Mesenchymal stem cell (in vitro differentiated cells and primary cell): ENCODE results near the gene NAPA.

Experiments used
- DNase-seq: peaks from one replicate; pipeline ENCODE4 v3.0.0-alpha.2; 2013
- H2AFZ ChIP-seq: one replicate; pipeline ENCODE4 v1.6.1; 2013; ENCODE audit warnings: low read depth, mild to moderate bottlenecking, control low read depth, inconsistent platforms, low read length, moderate library complexity
- H2AK5ac ChIP-seq: 2 replicates; pipeline ENCODE4 v1.6.1; 2013; ENCODE audit warnings: low read length, moderate library complexity, mild to moderate bottlenecking, inconsistent platforms; ENCODE audit not compliant: severe bottlenecking
- H2BK120ac ChIP-seq: one replicate; pipeline ENCODE4 v1.6.1; 2013; ENCODE audit warnings: low read depth, mild to moderate bottlenecking, inconsistent platforms, low read length, moderate library complexity
- H2BK12ac ChIP-seq, 2 experiments: one replicate each; pipeline ENCODE4 v1.6.1; 2013; ENCODE audit warnings: inconsistent platforms in 2 of 2, low read length in 2 of 2, mild to moderate bottlenecking in 2 of 2, moderate library complexity in 2 of 2, control low read depth in 1 of 2
- H2BK15ac ChIP-seq: one replicate; pipeline ENCODE4 v1.6.1; 2013; ENCODE audit warnings: mild to moderate bottlenecking, low read depth, inconsistent platforms; ENCODE audit not compliant: poor library complexity, severe bottlenecking
- H2BK5ac ChIP-seq: 2 replicates; pipeline ENCODE4 v1.6.1; 2013; ENCODE audit warnings: low read depth, mild to moderate bottlenecking, low read length, control low read depth, inconsistent platforms; ENCODE audit not compliant: poor library complexity, severe bottlenecking
- H3K14ac ChIP-seq, 2 experiments: one replicate each; pipeline ENCODE4 v1.6.1; 2013; ENCODE audit warnings: inconsistent platforms in 2 of 2, low read length in 2 of 2, control low read depth in 1 of 2, mild to moderate bottlenecking in 1 of 2, moderate library complexity in 1 of 2
- H3K18ac ChIP-seq, 2 experiments: one replicate each; pipeline ENCODE4 v1.6.1; 2013; ENCODE audit warnings: inconsistent platforms in 2 of 2, low read length in 2 of 2, control low read depth in 1 of 2, low read depth in 1 of 2, mild to moderate bottlenecking in 1 of 2
- H3K23ac ChIP-seq, 2 experiments: one replicate each; pipeline ENCODE4 v1.6.1; 2013; ENCODE audit warnings: inconsistent platforms in 2 of 2, low read length in 2 of 2, mild to moderate bottlenecking in 2 of 2, moderate library complexity in 2 of 2, control low read depth in 1 of 2
- H3K27ac ChIP-seq: 2 replicates; pipeline ENCODE4 v1.5.1; 2013; ENCODE audit warnings: mild to moderate bottlenecking, moderate library complexity, low read length, control low read depth, inconsistent platforms; ENCODE audit not compliant: poor library complexity, severe bottlenecking
- H3K27me3 ChIP-seq, 2 experiments: 2 replicates each; pipeline versions ENCODE4 v1.6.1 to v1.7.0; 2013; ENCODE audit warnings: low read length in 2 of 2, mild to moderate bottlenecking in 2 of 2, moderate library complexity in 2 of 2, control low read depth in 1 of 2, inconsistent platforms in 1 of 2; ENCODE audit not compliant: control insufficient read depth in 1 of 2, insufficient read depth in 1 of 2
- H3K36me3 ChIP-seq, 2 experiments: 2 replicates each; pipeline versions ENCODE4 v1.6.1 to v1.7.0; 2013; ENCODE audit warnings: low read length in 2 of 2, control low read depth in 1 of 2, inconsistent platforms in 1 of 2, low read depth in 1 of 2, mild to moderate bottlenecking in 1 of 2; ENCODE audit not compliant: insufficient read depth in 2 of 2, control insufficient read depth in 1 of 2
- H3K4ac ChIP-seq, 2 experiments: one replicate each; pipeline ENCODE4 v1.6.1; 2013; ENCODE audit warnings: inconsistent platforms in 2 of 2, low read length in 2 of 2, mild to moderate bottlenecking in 2 of 2, moderate library complexity in 2 of 2, control low read depth in 1 of 2, low read depth in 1 of 2
- H3K4me1 ChIP-seq: 2 replicates; pipeline ENCODE4 v1.6.1; 2013; ENCODE audit warnings: low read depth, low read length, control low read depth; ENCODE audit not compliant: control insufficient read depth, insufficient read depth
- H3K4me2 ChIP-seq: 2 replicates; pipeline ENCODE4 v1.6.1; 2013; ENCODE audit warnings: low read length, mild to moderate bottlenecking, inconsistent platforms; ENCODE audit not compliant: poor library complexity, severe bottlenecking
- H3K4me3 ChIP-seq, 2 experiments: 2 replicates each; pipeline versions ENCODE4 v1.5.1 to v1.7.0; 2013; ENCODE audit warnings: low read length in 2 of 2, mild to moderate bottlenecking in 2 of 2, control low read depth in 1 of 2, low read depth in 1 of 2; ENCODE audit not compliant: insufficient read depth in 1 of 2
- H3K79me1 ChIP-seq: replicated peaks from 2 replicates; pipeline ENCODE4 v1.6.1; 2013; ENCODE audit warnings: mild to moderate bottlenecking, control low read depth, low read length, inconsistent platforms; ENCODE audit not compliant: poor library complexity, severe bottlenecking
- H3K9ac ChIP-seq: 2 replicates; pipeline ENCODE4 v1.7.0; 2013; ENCODE audit warnings: mild to moderate bottlenecking, low read length, moderate library complexity
- H3K9me3 ChIP-seq: 2 replicates; pipeline ENCODE4 v1.7.0; 2013; ENCODE audit warnings: mild to moderate bottlenecking, low read length; ENCODE audit not compliant: control insufficient read depth
- H4K8ac ChIP-seq: one replicate; pipeline ENCODE4 v1.6.1; 2013; ENCODE audit warnings: inconsistent platforms, mild to moderate bottlenecking, low read length, moderate library complexity
- H4K91ac ChIP-seq: one replicate; pipeline ENCODE4 v1.6.1; 2013; ENCODE audit warnings: mild to moderate bottlenecking, low read length, inconsistent platforms
- WGBS: methylation state at CpG from one replicate; pipeline ENCODE4 v1.1.7; 2013; ENCODE audit warnings: mixed read lengths; 5-methylcytosine and 5-hydroxymethylcytosine counted together

NAPA gene

GRCh38 chr19:47512183-47512947 lies 2.5 kb downstream of the NAPA start:
- Histone ChIP-seq H2AK5ac (peak overlapping the region; percentile 62), H3K36me3 (peaks cover 11 to 13% of the 10 kb centered on the region in 2 experiments), H3K27ac (peak overlapping the region; percentile 53), H3K4ac (no peak overlapping the region), H3K9me3 (no peaks in the 10 kb centered on the region), H3K27me3 (no peaks in the 10 kb centered on the region), H3K18ac (no peak overlapping the region), H2BK15ac (peak overlapping the region; percentile 20), H4K8ac (no peak overlapping the region), H3K4me3 (peak overlapping the region; percentile 20 to 100), H2AFZ (no peak overlapping the region), H2BK120ac (no peak overlapping the region), H3K79me1 (peaks cover 20% of the 10 kb centered on the region), H2BK5ac (no peak overlapping the region), H3K4me1 (peaks cover 31% of the 10 kb centered on the region), H2BK12ac (no peak overlapping the region), H3K23ac (no peak overlapping the region), H3K9ac (peak overlapping the region; percentile 99), H4K91ac (no peak overlapping the region), H3K4me2 (peak overlapping the region; percentile 67), H3K14ac (no peak overlapping the region)
- 84% methylated on average over 11 of the region's 11 CpGs for WGBS
- peak; percentile 33 for DNase-seq

DNA sequence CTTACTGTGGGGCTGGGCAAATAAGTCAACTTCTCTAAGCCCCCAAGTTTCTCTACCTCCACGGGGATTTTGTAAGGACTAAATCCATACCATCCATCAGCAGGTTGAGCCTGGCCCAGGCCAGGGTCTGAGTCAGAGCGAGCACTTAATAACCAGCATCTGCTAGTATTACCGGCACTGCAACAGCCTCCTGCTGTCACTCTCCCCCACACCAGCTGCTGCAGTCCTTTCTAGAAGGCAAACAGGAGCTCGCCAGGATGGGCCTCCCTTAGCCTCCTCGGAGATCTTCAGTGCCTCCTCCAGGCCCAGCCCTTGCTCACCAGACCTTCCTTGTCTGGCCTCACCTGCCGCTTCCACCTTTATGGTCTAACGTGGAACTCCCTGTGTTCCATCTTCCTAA lies 3.2 kb downstream of the NAPA start:
- Histone ChIP-seq H3K4me3 (peak overlapping the region in 1 of 2 experiments; percentile 100), H3K14ac (no peak overlapping the region), H2BK120ac (no peak overlapping the region), H3K36me3 (peaks cover 13 to 19% of the 10 kb centered on the region in 2 experiments), H2BK15ac (no peak overlapping the region), H3K23ac (no peak overlapping the region), H3K9ac (peak overlapping the region; percentile 99), H4K8ac (no peak overlapping the region), H3K9me3 (no peaks in the 10 kb centered on the region), H3K27me3 (no peaks in the 10 kb centered on the region), H3K4me2 (no peak overlapping the region), H2BK5ac (no peak overlapping the region), H4K91ac (no peak overlapping the region), H2AK5ac (peak overlapping the region; percentile 62), H3K4ac (no peak overlapping the region), H3K27ac (no peak overlapping the region), H3K4me1 (peaks cover 36% of the 10 kb centered on the region), H2BK12ac (no peak overlapping the region), H3K79me1 (peaks cover 27% of the 10 kb centered on the region), H2AFZ (no peak overlapping the region), H3K18ac (no peak overlapping the region)
- DNase-seq: peak; percentile 33
- WGBS: 84% methylated on average over 7 of the region's 7 CpGs

GRCh38 chr19:47511128-47511517 lies 3.7 kb downstream of the NAPA start:
- no peak for DNase-seq
- no peak overlapping the region for H2BK15ac ChIP-seq
- peak overlapping the region in 1 of 2 experiments; percentile 100 for H3K4me3 ChIP-seq
- H3K27ac ChIP-seq: no peak overlapping the region
- no peak overlapping the region for H4K91ac ChIP-seq
- peaks cover 36% of the 10 kb centered on the region for H3K4me1 ChIP-seq
- no peak overlapping the region for H2AK5ac ChIP-seq
- H3K9me3 ChIP-seq: no peaks in the 10 kb centered on the region
- no peak overlapping the region for H2BK5ac ChIP-seq
- H3K18ac ChIP-seq: no peak overlapping the region
- no peak overlapping the region for H2BK120ac ChIP-seq
- no peak overlapping the region for H3K4ac ChIP-seq
- no peaks in the 10 kb centered on the region for H3K27me3 ChIP-seq
- 82% methylated on average over 4 of the region's 6 CpGs for WGBS
- H4K8ac ChIP-seq: no peak overlapping the region
- no peak overlapping the region for H2AFZ ChIP-seq
- no peak overlapping the region for H2BK12ac ChIP-seq
- peak overlapping the region; percentile 99 for H3K9ac ChIP-seq
- no peak overlapping the region for H3K4me2 ChIP-seq
- H3K23ac ChIP-seq: no peak overlapping the region
- no peak overlapping the region for H3K14ac ChIP-seq
- H3K36me3 ChIP-seq: peaks cover 18 to 22% of the 10 kb centered on the region in 2 experiments
- H3K79me1 ChIP-seq: peaks cover 32% of the 10 kb centered on the region

DNA sequence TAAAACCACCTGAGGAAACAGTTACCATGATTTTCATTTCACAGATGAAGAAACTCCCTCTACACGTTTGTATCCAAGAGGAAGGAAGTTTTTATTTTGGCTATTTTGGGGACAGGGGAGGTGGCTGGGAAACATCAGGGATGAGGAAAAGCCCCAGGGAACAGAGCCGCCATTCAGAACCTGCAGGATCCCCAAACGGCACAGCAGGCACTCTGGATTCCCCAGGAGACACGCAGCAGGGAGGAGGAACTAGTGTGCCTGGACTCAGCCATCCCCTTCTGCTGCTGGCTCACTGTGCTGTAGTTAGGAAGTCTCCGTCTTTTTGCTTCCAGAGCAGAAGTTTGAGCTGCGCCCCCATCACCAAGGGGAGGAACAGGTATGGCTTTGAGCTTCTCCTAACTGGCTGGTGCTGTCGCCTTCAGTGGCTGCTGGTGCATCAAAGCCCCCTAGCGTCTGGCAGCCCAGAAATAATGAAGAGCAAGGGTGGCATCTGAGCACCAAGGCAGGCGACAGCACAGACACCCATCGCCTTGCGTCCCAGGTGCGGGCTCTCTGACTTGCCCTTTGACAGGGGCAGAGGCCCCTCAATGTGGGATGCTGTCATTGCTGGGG lies 4.2 kb downstream of the NAPA start:
- no peak overlapping the region for H3K27ac ChIP-seq
- H3K4ac ChIP-seq: no peak overlapping the region
- no peak overlapping the region for H2BK5ac ChIP-seq
- no peak overlapping the region for H4K91ac ChIP-seq
- H3K14ac ChIP-seq: no peak overlapping the region
- no peak overlapping the region for H3K23ac ChIP-seq
- peaks cover 21 to 24% of the 10 kb centered on the region in 2 experiments for H3K36me3 ChIP-seq
- H2BK12ac ChIP-seq: peak overlapping the region in 1 of 2 experiments; percentile 2
- no peak overlapping the region for H3K4me2 ChIP-seq
- no peak for DNase-seq
- H3K9ac ChIP-seq: peak overlapping the region; percentile 99
- peaks cover 36% of the 10 kb centered on the region for H3K4me1 ChIP-seq
- no peaks in the 10 kb centered on the region for H3K27me3 ChIP-seq
- no peaks in the 10 kb centered on the region for H3K9me3 ChIP-seq
- no peak overlapping the region for H4K8ac ChIP-seq
- WGBS: 84% methylated on average over 12 of the region's 12 CpGs
- no peak overlapping the region for H2BK15ac ChIP-seq
- H2AK5ac ChIP-seq: no peak overlapping the region
- H3K4me3 ChIP-seq: peak overlapping the region in 1 of 2 experiments; percentile 18
- no peak overlapping the region for H2BK120ac ChIP-seq
- H3K18ac ChIP-seq: no peak overlapping the region
- H2AFZ ChIP-seq: no peak overlapping the region
- H3K79me1 ChIP-seq: peaks cover 34% of the 10 kb centered on the region
